Astrocyte (in vitro differentiated cells and primary cell): Measurements from ENCODE around the gene LMOD3. TPM values are rescaled to one million over a fixed set of nuclear protein-coding genes. Genes with fewer than 3 reads are reported as not detected.

Experiments
- DNase-seq: peaks from one replicate; pipeline ENCODE4 v3.0.0-alpha.2; 2010; ENCODE audit warnings: low read depth
- FAIRE-seq: peaks from 2 replicates; lab custom pipeline; 2011; peaks lifted over from hg19 to GRCh38; lab: Jason Lieb, UNC
- H2AFZ ChIP-seq: 2 replicates; pipeline ENCODE4 v1.6.0; 2012; ENCODE audit warnings: low read depth, low read length, inconsistent platforms
- H3K27ac ChIP-seq: 2 replicates; pipeline ENCODE4 v1.5.1; 2011; ENCODE audit warnings: low read depth, low read length, inconsistent platforms
- H3K27me3 ChIP-seq: 2 replicates; pipeline ENCODE4 v1.6.0; 2011; ENCODE audit warnings: low read length, inconsistent platforms; ENCODE audit not compliant: insufficient read depth
- H3K36me3 ChIP-seq: 2 replicates; pipeline ENCODE4 v1.5.1; 2011; ENCODE audit warnings: low read length, inconsistent platforms; ENCODE audit not compliant: insufficient read depth
- H3K4me1 ChIP-seq: 2 replicates; pipeline ENCODE4 v1.5.1; 2011; ENCODE audit warnings: low read length, inconsistent platforms; ENCODE audit not compliant: insufficient read depth
- H3K4me2 ChIP-seq: 2 replicates; pipeline ENCODE4 v1.6.0; 2012; ENCODE audit warnings: low read length, inconsistent platforms
- H3K4me3 ChIP-seq: 2 replicates; pipeline ENCODE4 v1.5.1; 2011; ENCODE audit warnings: low read depth, mild to moderate bottlenecking, low read length, inconsistent platforms; ENCODE audit not compliant: insufficient read depth
- H3K79me2 ChIP-seq: 2 replicates; pipeline ENCODE4 v1.6.0; 2012; ENCODE audit warnings: mild to moderate bottlenecking, low read length, inconsistent platforms; ENCODE audit not compliant: insufficient read depth
- H3K9ac ChIP-seq: 2 replicates; pipeline ENCODE4 v1.6.0; 2012; ENCODE audit warnings: mild to moderate bottlenecking, low read length, inconsistent platforms
- H3K9me3 ChIP-seq: 2 replicates; pipeline ENCODE4 v1.5.1; 2012; ENCODE audit warnings: low read depth, mild to moderate bottlenecking, low read length, inconsistent platforms; ENCODE audit not compliant: insufficient read depth
- H4K20me1 ChIP-seq: 2 replicates; pipeline ENCODE4 v1.6.0; 2012; ENCODE audit warnings: low read length, inconsistent platforms; ENCODE audit not compliant: insufficient read depth
- H3K27ac Mint-ChIP-seq: one replicate; pipeline ENCODE4 v1.8.0; 2021; ENCODE audit warnings: mild to moderate bottlenecking, mixed read lengths; ENCODE audit not compliant: unreplicated experiment
- H3K27me3 Mint-ChIP-seq: one replicate; pipeline ENCODE4 v1.8.0; 2021; ENCODE audit warnings: low read depth, mixed read lengths; ENCODE audit not compliant: unreplicated experiment
- H3K36me3 Mint-ChIP-seq: one replicate; pipeline ENCODE4 v1.8.0; 2021; ENCODE audit warnings: low read depth, mixed read lengths; ENCODE audit not compliant: unreplicated experiment
- H3K4me1 Mint-ChIP-seq: one replicate; pipeline ENCODE4 v1.8.0; 2021; ENCODE audit warnings: low read depth, mixed read lengths; ENCODE audit not compliant: unreplicated experiment
- H3K4me3 Mint-ChIP-seq: one replicate; pipeline ENCODE4 v1.8.0; 2021; ENCODE audit warnings: mild to moderate bottlenecking, moderate library complexity, mixed read lengths; ENCODE audit not compliant: unreplicated experiment
- H3K9me3 Mint-ChIP-seq: one replicate; pipeline ENCODE4 v1.8.0; 2021; ENCODE audit warnings: mild to moderate bottlenecking, mixed read lengths; ENCODE audit not compliant: unreplicated experiment
- CTCF ChIP-seq: IDR thresholded peaks from 2 replicates; pipeline ENCODE4 v1.5.1; 2011; ENCODE audit warnings: low read depth, mild to moderate bottlenecking, inconsistent platforms, low read length, moderate library complexity; ENCODE audit not compliant: insufficient read depth
- EZH2 ChIP-seq: IDR thresholded peaks from 2 replicates; pipeline ENCODE4 v1.6.1; 2012; ENCODE audit warnings: mild to moderate bottlenecking, low read length, inconsistent platforms; ENCODE audit not compliant: insufficient read depth
- total RNA-seq: library from RNA; stranded (reverse); gene quantifications from 2 replicates; pipeline ENCODE4 v1.2.1, GENCODE V29; 2021

The LMOD3 gene
- total RNA-seq, 1 donor from 2014 or later, result 0.07 TPM

DNA sequence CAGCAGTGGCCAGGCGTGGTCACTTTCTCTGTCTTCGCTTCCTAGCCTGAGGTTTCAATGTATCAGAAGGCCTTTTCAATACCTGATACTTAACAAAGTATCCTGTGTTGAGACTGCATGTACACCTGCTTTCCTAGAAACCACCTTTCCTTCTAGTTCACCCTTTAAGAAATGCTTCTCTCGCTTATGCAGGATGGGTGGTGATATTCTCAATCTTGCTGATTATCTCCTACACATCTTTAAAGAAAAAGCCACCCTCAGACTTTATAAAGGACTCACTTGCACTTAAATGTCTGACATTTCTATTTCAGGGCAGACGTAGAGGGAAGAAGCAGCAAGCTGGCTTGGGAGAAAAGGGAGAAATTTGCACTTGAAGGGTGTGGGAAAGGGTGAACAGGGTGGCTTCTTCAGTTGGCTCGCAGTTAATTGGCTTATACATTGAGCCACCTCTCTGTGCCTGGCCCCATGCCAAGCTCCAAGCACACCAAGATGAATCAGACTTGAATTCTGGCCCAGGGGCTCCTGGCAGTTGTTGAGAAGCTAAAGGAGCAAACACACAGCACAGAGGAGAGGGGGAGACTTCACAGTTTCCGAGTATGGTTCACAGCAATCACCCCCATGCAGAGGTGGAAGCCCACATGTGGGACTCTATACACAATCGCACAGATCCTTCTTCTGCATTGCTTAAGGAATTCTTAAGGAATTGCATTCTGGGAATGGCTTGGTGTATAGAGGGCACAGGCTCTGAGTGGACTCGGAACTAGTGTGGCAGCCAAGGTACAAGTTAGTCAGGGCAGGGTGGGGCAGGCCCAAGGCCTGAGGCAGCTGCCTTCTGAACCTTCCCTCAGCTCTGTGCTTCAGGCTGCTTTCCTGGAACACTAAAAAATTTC, 36.3 kb downstream of the LMOD3 start:
- Mint-ChIP-seq H3K4me3 (peak overlapping the region; percentile 97), H3K27ac (peak overlapping the region; percentile 95), H3K4me1 (peaks cover 55% of the 10 kb centered on the region), H3K9me3 (no peaks in the 10 kb centered on the region), H3K27me3 (no peaks in the 10 kb centered on the region), H3K36me3 (peaks cover 4% of the 10 kb centered on the region)
- peaks cover 36% of the 10 kb centered on the region for H4K20me1 ChIP-seq
- TF ChIP-seq EZH2 (no peak), CTCF (no peak)
- peak overlapping the region; percentile 94 for H3K9ac ChIP-seq
- peak overlapping the region; percentile 52 for H2AFZ ChIP-seq
- DNase-seq, result peak; percentile 92
- peak; percentile 56 for FAIRE-seq
- H3K27me3 ChIP-seq, result no peaks in the 10 kb centered on the region
- no peaks in the 10 kb centered on the region for H3K36me3 ChIP-seq
- peak overlapping the region; percentile 89 for H3K4me2 ChIP-seq
- H3K27ac ChIP-seq, result peak overlapping the region; percentile 92
- H3K9me3 ChIP-seq, result no peaks in the 10 kb centered on the region
- peaks cover 63% of the 10 kb centered on the region for H3K4me1 ChIP-seq
- peak overlapping the region; percentile 98 for H3K4me3 ChIP-seq
- peaks cover 56% of the 10 kb centered on the region for H3K79me2 ChIP-seq

- Mint-ChIP-seq H3K27ac (peak overlapping the region; percentile 95), H3K9me3 (no peaks in the 10 kb centered on the region), H3K4me3 (peak overlapping the region; percentile 97), H3K27me3 (no peaks in the 10 kb centered on the region), H3K36me3 (peaks cover 4% of the 10 kb centered on the region), H3K4me1 (peaks cover 53% of the 10 kb centered on the region)
- Histone ChIP-seq H3K4me2 (peak overlapping the region; percentile 89), H3K27me3 (no peaks in the 10 kb centered on the region), H3K79me2 (peaks cover 51% of the 10 kb centered on the region), H3K4me1 (peaks cover 65% of the 10 kb centered on the region), H3K9ac (peak overlapping the region; percentile 94), H4K20me1 (peaks cover 29% of the 10 kb centered on the region), H3K27ac (peak overlapping the region; percentile 92), H3K4me3 (peak overlapping the region; percentile 98), H3K36me3 (no peaks in the 10 kb centered on the region), H3K9me3 (no peaks in the 10 kb centered on the region), H2AFZ (peak overlapping the region; percentile 91)
- TF ChIP-seq CTCF, result no peak
- no peak for TF ChIP-seq EZH2
- FAIRE-seq (no peak), DNase-seq (no peak)
Observed at GRCh38 chr3:69085168-69085832, 37.1 kb downstream of the LMOD3 start.
